K562 (cell line): ENCODE results near the gene CPED1. TPM values are rescaled to one million over a fixed set of nuclear protein-coding genes. Genes with fewer than 3 reads are reported as not detected.

ENCODE experiments used
- CSDE1 ChIP-seq, 2 experiments: fragments of 450-650 bp; IDR thresholded peaks; 2 replicates each; pipeline ENCODE4 v1.6.1; 2016; ENCODE audit warnings: mild to moderate bottlenecking in 1 of 2
- ERF ChIP-seq: fragments of 450-650 bp; formaldehyde crosslinking; IDR thresholded peaks from 2 replicates; pipeline ENCODE4 v1.4.0; 2020; ENCODE audit warnings: mild to moderate bottlenecking, mixed read lengths
- HSF4 ChIP-seq: fragments of 250-450 bp; sonication (Bioruptor Pico); IDR thresholded peaks from 2 replicates; pipeline ENCODE4 v2.1.2; 2022; ENCODE audit warnings: mild to moderate bottlenecking, moderate library complexity, borderline replicate concordance
- NFE2 ChIP-seq: IDR thresholded peaks from 2 replicates; pipeline ENCODE4 v1.6.1; 2014; ENCODE audit warnings: antibody characterized with exemption, low read depth
- NR2C2 ChIP-seq, 2 experiments: fragments of 200-800 bp in 1 of 2; sonication (Bioruptor generic) in 1 of 2; sonication (generic) in 1 of 2; formaldehyde crosslinking in 1 of 2; IDR thresholded peaks; 2 replicates each; pipeline versions ENCODE4 v1.6.1 to v1.8.0; 2016 to 2022; ENCODE audit warnings: mild to moderate bottlenecking in 1 of 2, missing compliant biosample characterization in 1 of 2, missing genetic modification characterization in 1 of 2, missing genetic modification reagents in 1 of 2
- OTX1 ChIP-seq: fragments of 450-650 bp; formaldehyde crosslinking; IDR thresholded peaks from 2 replicates; pipeline ENCODE4 v1.4.0; 2022; ENCODE audit warnings: mild to moderate bottlenecking
- PHTF2 ChIP-seq: fragments of 250-450 bp; sonication (Bioruptor Pico); IDR thresholded peaks from 2 replicates; pipeline ENCODE4 v1.5.0; 2021; ENCODE audit warnings: mild to moderate bottlenecking
- PYGO2 ChIP-seq: fragments of 450-650 bp; IDR thresholded peaks from 2 replicates; pipeline ENCODE4 v1.6.1; 2016; ENCODE audit warnings: mild to moderate bottlenecking, missing genetic modification characterization, moderate library complexity, missing compliant biosample characterization
- RB1 ChIP-seq: fragments of 450-650 bp; IDR thresholded peaks from 2 replicates; pipeline ENCODE4 v1.6.1; 2017; ENCODE audit warnings: low read depth, mild to moderate bottlenecking
- RFX7 ChIP-seq: fragments of 250-450 bp; sonication (Bioruptor Pico); IDR thresholded peaks from 2 replicates; pipeline ENCODE4 v1.5.1; 2021; ENCODE audit warnings: mild to moderate bottlenecking
- XRCC4 ChIP-seq: IDR thresholded peaks from one replicate; pipeline ENCODE4 v1.6.1; 2011; ENCODE audit not compliant: insufficient read depth, insufficient read length; ENCODE audit errors: extremely low read depth
- ZBTB17 ChIP-seq: fragments of 450-650 bp; formaldehyde crosslinking; IDR thresholded peaks from 2 replicates; pipeline ENCODE4 v1.4.0; 2020; ENCODE audit warnings: mild to moderate bottlenecking
- ZEB2 ChIP-seq: fragments of 450-650 bp; IDR thresholded peaks from 2 replicates; pipeline ENCODE4 v1.6.1; 2016
- ZNF133 ChIP-seq: fragments of 250-450 bp; sonication (Bioruptor Pico); IDR thresholded peaks from 2 replicates; pipeline ENCODE4 v1.4.0; 2020; ENCODE audit warnings: mild to moderate bottlenecking
- ZNF239 ChIP-seq: fragments of 250-450 bp; sonication (Bioruptor Pico); IDR thresholded peaks from 2 replicates; pipeline ENCODE4 v1.4.0; 2020; ENCODE audit warnings: mild to moderate bottlenecking
- ZNF263 ChIP-seq: sonication (generic); formaldehyde crosslinking; IDR thresholded peaks from 2 replicates; pipeline ENCODE4 v1.8.0; 2022; ENCODE audit warnings: mild to moderate bottlenecking, missing genetic modification reagents, borderline replicate concordance
- ZNF384 ChIP-seq: IDR thresholded peaks from 2 replicates; pipeline ENCODE4 v1.6.1; 2012; ENCODE audit warnings: low read depth, low read length, improper control_type of control experiment
- ZNF644 ChIP-seq: fragments of 200-800 bp; sonication (Bioruptor generic); IDR thresholded peaks from 2 replicates; pipeline ENCODE4 v1.6.1; 2016; ENCODE audit warnings: low read depth, missing genetic modification characterization, missing compliant biosample characterization
- polyA plus RNA-seq, 8 experiments: library from polyadenylated mRNA; depleted of rRNA in 4 of 8; stranded (reverse) in 5 of 8; unstranded in 3 of 8; fragments of >200 nt; fragmentation: Nextera tagmentation in 2 of 8; fragmentation: Illumina TruSeq in 1 of 8; extraction: Ambion mirVana in 2 of 8; extraction: Trizol in 1 of 8; gene quantifications; 2 replicates each; pipeline versions ENCODE4 v1.2.1 to v1.2.3, GENCODE V29; 2011 to 2014; ENCODE audit warnings: inconsistent platforms in 1 of 8, missing spikeins in 1 of 8
- total RNA-seq, 7 experiments: library from RNA; depleted of rRNA in 6 of 7; stranded (reverse); fragments of >200 nt in 6 of 7; fragmentation: Illumina TruSeq in 2 of 7; extraction: Trizol in 2 of 7; gene quantifications; 2 replicates each; pipeline versions ENCODE4 v1.2.1 to v1.2.3, GENCODE V29; 2011 to 2021; ENCODE audit warnings: low replicate concordance in 1 of 7
- TF ChIP-seq, protein P1 (sequence below): IDR thresholded peaks from 2 replicates; pipeline ENCODE4 v1.6.1; 2016; ENCODE audit warnings: missing genetic modification characterization, missing compliant biosample characterization
- TF ChIP-seq, protein P2 (sequence below): sonication (generic); formaldehyde crosslinking; IDR thresholded peaks from 2 replicates; pipeline ENCODE4 v1.9.0; 2022; ENCODE audit warnings: mild to moderate bottlenecking, missing genetic modification reagents

The CPED1 gene
- total and polyA plus RNA-seq, 9 of the 15 experiments (the other 6 are each of a cell fraction or from before 2014, with no cell fraction given): 195 to 393 (median 290) TPM

DNA sequence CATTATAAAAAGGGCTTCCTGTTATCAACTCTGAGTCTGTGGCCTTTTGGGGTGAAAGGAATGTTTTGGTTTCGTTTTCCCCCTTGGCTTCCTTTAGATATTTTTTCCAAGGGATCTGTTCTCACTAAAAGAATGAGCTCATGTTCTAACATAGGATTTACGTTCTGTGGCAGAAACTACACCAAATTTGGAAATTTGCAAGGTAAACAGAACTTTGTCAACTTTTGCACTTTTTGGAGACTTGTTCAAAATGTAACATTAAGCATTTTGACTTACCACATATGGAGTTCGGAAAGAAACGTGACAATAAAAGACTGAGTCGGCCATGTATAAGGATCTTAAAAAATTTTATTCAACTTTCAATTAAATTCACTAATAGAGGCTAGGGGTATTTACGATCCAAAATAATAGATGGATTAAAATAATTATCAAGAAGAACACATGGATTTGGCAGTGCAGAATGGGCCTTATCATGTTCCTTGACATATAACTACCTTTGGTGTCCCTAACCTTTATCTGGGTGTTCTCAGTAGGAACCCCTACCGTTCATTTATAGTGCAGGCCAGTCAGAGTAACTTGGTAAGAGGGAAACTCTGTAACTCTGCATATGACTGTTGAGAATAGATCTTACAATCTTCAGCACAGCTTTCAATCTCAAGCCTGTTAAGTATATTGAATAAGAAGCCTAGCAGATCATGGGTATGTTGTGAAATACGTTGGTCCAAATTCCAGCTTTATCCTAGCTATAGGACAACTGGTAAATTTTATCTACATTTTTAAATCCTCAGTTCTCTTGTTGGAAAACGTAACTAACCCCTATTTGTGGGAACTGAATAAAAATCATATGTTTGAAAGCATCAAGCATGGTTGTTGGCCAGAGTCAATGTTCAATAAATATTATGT, 11.8 kb downstream of the CPED1 start (continued):
- no peak for TF ChIP-seq PHTF2 (CRISPR knock-in tag)
- no peak for TF ChIP-seq ZNF384
- peak; percentile 80 for TF ChIP-seq ZNF239 (CRISPR knock-in tag)
- TF ChIP-seq ZNF133: no peak
- TF ChIP-seq ZNF263: no peak
- TF ChIP-seq ZBTB17 (CRISPR knock-in tag): no peak
- TF ChIP-seq NR2C2 (CRISPR knock-in tag; IDR thresholded peaks at IDR 0.05): no peak
- TF ChIP-seq NR2C2 (tag; IDR thresholded peaks at IDR 0.05): peak; percentile 79
- TF ChIP-seq OTX1 (CRISPR knock-in tag): no peak
- TF ChIP-seq PYGO2 (tag): no peak
- no peak for TF ChIP-seq CSDE1 (IDR thresholded peaks at IDR 0.05)
- TF ChIP-seq XRCC4: no peak
- TF ChIP-seq ERF (CRISPR knock-in tag): no peak
- TF ChIP-seq, protein P1, sequence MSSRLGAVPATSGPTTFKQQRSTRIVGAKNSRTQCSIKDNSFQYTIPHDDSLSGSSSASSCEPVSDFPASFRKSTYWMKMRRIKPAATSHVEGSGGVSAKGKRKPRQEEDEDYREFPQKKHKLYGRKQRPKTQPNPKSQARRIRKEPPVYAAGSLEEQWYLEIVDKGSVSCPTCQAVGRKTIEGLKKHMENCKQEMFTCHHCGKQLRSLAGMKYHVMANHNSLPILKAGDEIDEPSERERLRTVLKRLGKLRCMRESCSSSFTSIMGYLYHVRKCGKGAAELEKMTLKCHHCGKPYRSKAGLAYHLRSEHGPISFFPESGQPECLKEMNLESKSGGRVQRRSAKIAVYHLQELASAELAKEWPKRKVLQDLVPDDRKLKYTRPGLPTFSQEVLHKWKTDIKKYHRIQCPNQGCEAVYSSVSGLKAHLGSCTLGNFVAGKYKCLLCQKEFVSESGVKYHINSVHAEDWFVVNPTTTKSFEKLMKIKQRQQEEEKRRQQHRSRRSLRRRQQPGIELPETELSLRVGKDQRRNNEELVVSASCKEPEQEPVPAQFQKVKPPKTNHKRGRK (tag): no peak
- no peak for TF ChIP-seq RFX7 (CRISPR knock-in tag)
- TF ChIP-seq NFE2: no peak
- TF ChIP-seq RB1: no peak
- no peak for TF ChIP-seq HSF4 (CRISPR knock-in tag)
- no peak for TF ChIP-seq ZNF644 (tag)
- TF ChIP-seq, protein P2, sequence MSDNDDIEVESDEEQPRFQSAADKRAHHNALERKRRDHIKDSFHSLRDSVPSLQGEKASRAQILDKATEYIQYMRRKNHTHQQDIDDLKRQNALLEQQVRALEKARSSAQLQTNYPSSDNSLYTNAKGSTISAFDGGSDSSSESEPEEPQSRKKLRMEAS (CRISPR knock-in tag): no peak
- TF ChIP-seq ZEB2: no peak; the same call in 1 of the 2 replicates
